Mucosa of descending colon (tissue), 3 donors: Measurements from ENCODE around the gene PKNOX2. TPM values are rescaled to one million over a fixed set of nuclear protein-coding genes. Genes with fewer than 3 reads are reported as not detected.

Experiments used
- ATAC-seq: fragments of 200-7000 bp; cut with Tn5 transposase; one replicate; pipeline ENCODE4 v1.9.1; 2020; ENCODE audit warnings: mild to moderate bottlenecking, moderate library complexity
- DNase-seq, 3 donors: peaks; one replicate each; pipeline ENCODE4 v3.0.0-alpha.2; 2020
- H3K36me3 ChIP-seq: fragments of 200-600 bp; one replicate; pipeline ENCODE4 v1.8.0; 2021; ENCODE audit warnings: low read depth, mild to moderate bottlenecking
- H3K4me1 ChIP-seq: fragments of 200-600 bp; one replicate; pipeline ENCODE4 v1.8.0; 2021; ENCODE audit warnings: low read depth, mild to moderate bottlenecking
- H3K4me3 ChIP-seq: fragments of 200-600 bp; one replicate; pipeline ENCODE4 v1.8.0; 2021; ENCODE audit warnings: mild to moderate bottlenecking
- H3K9me3 ChIP-seq: fragments of 200-600 bp; one replicate; pipeline ENCODE4 v1.8.0; 2021; ENCODE audit warnings: mild to moderate bottlenecking
- intact Hi-C, 2 donors: fragments of 100-400 bp; cut with DNase I in 1 of 2; cut with micrococcal nuclease in 1 of 2; formaldehyde crosslinking; loops; one replicate each; pipeline versions ENCODE4 v1.11.0 to v1.11.1; 2022; cut with DNase I, micrococcal nuclease
- total RNA-seq, 3 donors: library from RNA; stranded (reverse); fragmentation: NEBNext Ultra II Directional in 2 of 3; extraction: Animal tissue kit (Norgen Biotek cat#: 25700) in 2 of 3; gene quantifications; one replicate each; pipeline versions ENCODE4 v1.2.1 to v1.2.4, GENCODE V29; 2021 to 2023
- TF ChIP-seq, protein P1 (sequence below): fragments of 200-600 bp; IDR thresholded peaks from one replicate; pipeline ENCODE4 v1.8.0; 2022; ENCODE audit warnings: antibody characterized with exemption, mild to moderate bottlenecking
- donor health status: DM: no; HTN: no; CAD: no; lungs with moderate emphysema.
- donor health status: DM: no; HTN: no; CAD: no.
- donor health status: DM: no; HTN: yes; CAD: no.

The PKNOX2 gene
- total RNA-seq, 3 donors from 2014 or later: 1.5 to 4.0 (median 1.9) TPM

DNA sequence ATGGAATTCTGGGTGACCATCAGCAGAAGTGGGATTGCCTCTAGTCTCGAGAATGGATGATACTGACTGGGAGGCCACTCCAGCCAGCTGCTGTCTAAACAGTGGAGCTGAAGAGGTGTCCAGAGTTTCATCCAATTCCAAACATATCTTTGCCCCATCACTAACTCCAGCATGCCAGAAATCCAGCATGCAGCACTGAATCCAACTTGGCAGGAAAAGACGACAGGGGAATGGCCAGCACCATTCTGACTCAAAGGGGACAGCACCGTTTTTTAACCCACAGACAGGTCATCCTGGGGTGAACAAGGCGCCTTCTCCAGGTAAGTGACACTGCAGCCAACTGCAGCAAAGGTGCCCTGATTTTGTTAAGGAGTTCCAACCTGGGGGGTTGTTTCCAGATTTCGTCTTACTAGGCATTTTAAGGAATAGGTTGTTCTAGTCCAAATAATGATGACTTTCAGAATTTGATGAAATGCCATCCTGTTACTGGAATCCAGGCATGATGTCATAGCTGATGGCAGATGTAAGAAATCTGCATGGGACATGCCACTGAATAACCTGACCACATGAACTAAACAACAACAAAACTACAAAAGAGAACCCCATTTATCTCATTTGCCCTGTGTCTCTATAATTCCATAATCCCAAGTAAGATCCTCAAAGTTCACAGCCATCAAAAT, 299.2 kb downstream of the PKNOX2 start:
- no peaks in the 10 kb centered on the region for H3K36me3 ChIP-seq
- DNase-seq (no peak), ATAC-seq (no peak)
- no peak overlapping the region for H3K4me3 ChIP-seq
- no peaks in the 10 kb centered on the region for H3K9me3 ChIP-seq
- H3K4me1 ChIP-seq: no peaks in the 10 kb centered on the region
- TF ChIP-seq, protein P1, sequence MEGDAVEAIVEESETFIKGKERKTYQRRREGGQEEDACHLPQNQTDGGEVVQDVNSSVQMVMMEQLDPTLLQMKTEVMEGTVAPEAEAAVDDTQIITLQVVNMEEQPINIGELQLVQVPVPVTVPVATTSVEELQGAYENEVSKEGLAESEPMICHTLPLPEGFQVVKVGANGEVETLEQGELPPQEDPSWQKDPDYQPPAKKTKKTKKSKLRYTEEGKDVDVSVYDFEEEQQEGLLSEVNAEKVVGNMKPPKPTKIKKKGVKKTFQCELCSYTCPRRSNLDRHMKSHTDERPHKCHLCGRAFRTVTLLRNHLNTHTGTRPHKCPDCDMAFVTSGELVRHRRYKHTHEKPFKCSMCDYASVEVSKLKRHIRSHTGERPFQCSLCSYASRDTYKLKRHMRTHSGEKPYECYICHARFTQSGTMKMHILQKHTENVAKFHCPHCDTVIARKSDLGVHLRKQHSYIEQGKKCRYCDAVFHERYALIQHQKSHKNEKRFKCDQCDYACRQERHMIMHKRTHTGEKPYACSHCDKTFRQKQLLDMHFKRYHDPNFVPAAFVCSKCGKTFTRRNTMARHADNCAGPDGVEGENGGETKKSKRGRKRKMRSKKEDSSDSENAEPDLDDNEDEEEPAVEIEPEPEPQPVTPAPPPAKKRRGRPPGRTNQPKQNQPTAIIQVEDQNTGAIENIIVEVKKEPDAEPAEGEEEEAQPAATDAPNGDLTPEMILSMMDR: no peak
- intact Hi-C loops: no loop called here

GRCh38 chr11:125464270-125464662, 299.7 kb downstream of the PKNOX2 start:
- intact Hi-C loops: no loop called here
- Histone ChIP-seq H3K4me3 (no peak overlapping the region), H3K36me3 (no peaks in the 10 kb centered on the region), H3K4me1 (no peaks in the 10 kb centered on the region), H3K9me3 (no peaks in the 10 kb centered on the region)
- DNase-seq (no peak), ATAC-seq (no peak)
- TF ChIP-seq, protein P1: no peak

DNA sequence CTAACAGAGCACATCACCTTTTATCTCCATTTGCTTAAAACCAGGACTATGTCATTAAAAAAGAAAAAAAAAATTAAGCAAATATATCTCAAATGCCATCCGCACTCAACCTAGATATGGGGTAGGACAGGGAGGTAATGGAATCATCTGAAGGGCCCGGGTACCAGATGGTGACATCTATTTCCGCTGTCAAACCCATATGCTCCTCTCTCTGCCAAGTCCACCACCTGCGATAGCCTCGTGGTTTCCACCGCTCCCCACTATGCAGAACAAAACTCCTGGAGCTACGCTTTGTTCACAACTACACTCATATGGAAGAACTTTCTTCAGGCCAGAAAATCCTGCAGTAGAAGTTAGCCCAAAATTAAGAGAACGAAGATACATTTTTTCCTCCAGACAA, 300.1 kb downstream of the PKNOX2 start:
- intact Hi-C loops: no loop called here

GRCh38 chr11:125465255-125465654, 300.7 kb downstream of the PKNOX2 start:
- DNase-seq (no peak), ATAC-seq (no peak)
- intact Hi-C loops: no loop called here
- no peaks in the 10 kb centered on the region for H3K9me3 ChIP-seq
- H3K4me3 ChIP-seq: no peak overlapping the region
- H3K4me1 ChIP-seq: no peaks in the 10 kb centered on the region
- TF ChIP-seq, protein P1: no peak
- no peaks in the 10 kb centered on the region for H3K36me3 ChIP-seq

More for the DNA sequence above, 300.1 kb downstream of the PKNOX2 start:
- Histone ChIP-seq H3K36me3 (no peaks in the 10 kb centered on the region), H3K9me3 (no peaks in the 10 kb centered on the region), H3K4me1 (no peaks in the 10 kb centered on the region), H3K4me3 (no peak overlapping the region)
- ATAC-seq (no peak), DNase-seq (no peak)
- TF ChIP-seq, protein P1: no peak

DNA sequence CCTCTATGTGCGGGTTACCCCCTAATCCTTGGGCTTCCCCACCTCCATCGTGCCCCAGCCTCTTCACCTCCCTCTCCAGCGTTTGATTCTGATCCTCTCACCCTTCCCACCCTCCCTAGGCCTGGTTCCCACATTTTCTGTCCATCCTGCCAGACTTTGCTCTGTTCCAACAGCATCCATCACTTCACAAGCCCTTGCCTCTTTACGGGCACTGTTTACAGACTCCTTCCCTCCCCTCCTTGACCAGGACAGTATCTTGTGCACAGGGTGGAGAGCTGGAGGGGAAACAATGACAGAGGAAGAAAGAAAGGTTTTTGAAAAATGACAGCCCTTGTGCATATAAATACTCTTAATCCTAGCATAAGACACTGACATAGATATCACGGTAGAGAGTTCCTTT, 301.1 kb downstream of the PKNOX2 start:
- TF ChIP-seq, protein P1: no peak
- no peaks in the 10 kb centered on the region for H3K9me3 ChIP-seq
- H3K4me1 ChIP-seq: no peaks in the 10 kb centered on the region
- ATAC-seq (no peak), DNase-seq (no peak)
- H3K4me3 ChIP-seq: no peak overlapping the region
- no peaks in the 10 kb centered on the region for H3K36me3 ChIP-seq
- intact Hi-C loops: no loop called here

GRCh38 chr11:125468025-125468424, 303.5 kb downstream of the PKNOX2 start:
- Histone ChIP-seq H3K36me3 (no peaks in the 10 kb centered on the region), H3K4me3 (no peak overlapping the region), H3K9me3 (no peaks in the 10 kb centered on the region), H3K4me1 (no peaks in the 10 kb centered on the region)
- no peak for ATAC-seq
- TF ChIP-seq, protein P1: no peak
- no peak for DNase-seq
- intact Hi-C loops: no loop called here
